ENCODE data around the gene PKP2.

The PKP2 gene

GRCh38 chr12:32839828-32840227 is 56.7 kb downstream of the PKP2 start:
- ChIA-PET CTCF (interaction anchor here (1.4 kb wide), 1 partner anchor 10 kb away, joined by 3 read pairs; no protein-coding TSS in a partner anchor), POLR2A (no interaction called here)
- no peak for DNase-seq (ENCODE audit: extremely low spot score)
- TF ChIP-seq CTCF (IDR thresholded peaks at IDR 0.05; ENCODE audit: control extremely low read depth, extremely low read depth, low read depth, missing control alignments): no peak

GRCh38 chr12:32837974-32838373 is 58.6 kb downstream of the PKP2 start:
- CTCF ChIA-PET: interaction anchor here (1.4 kb wide), 1 partner anchor 49 kb away, joined by 3 read pairs; no protein-coding TSS in a partner anchor

GRCh38 chr12:32836710-32837109 is 59.9 kb downstream of the PKP2 start:
- CTCF ChIA-PET: interaction anchor here (0.8 to 1.4 kb wide), 3 partner anchors 50 to 81 kb away, joined by 3 read pairs; partner anchors contain the start of gene YARS2
- DNase-seq (ENCODE audit: extremely low spot score): no peak
- TF ChIP-seq CTCF (IDR thresholded peaks at IDR 0.05; ENCODE audit: control extremely low read depth, extremely low read depth, low read depth, missing control alignments): no peak
- POLR2A ChIA-PET: no interaction called here

More at GRCh38 chr12:32837974-32838373, 58.6 kb downstream of the PKP2 start:
- no peak for TF ChIP-seq CTCF (IDR thresholded peaks at IDR 0.05; ENCODE audit: control extremely low read depth, extremely low read depth, low read depth, missing control alignments)
- POLR2A ChIA-PET: no interaction called here
- DNase-seq (ENCODE audit: extremely low spot score): no peak

GRCh38 chr12:32834122-32834521 is 62.5 kb downstream of the PKP2 start:
- TF ChIP-seq CTCF (IDR thresholded peaks at IDR 0.05; ENCODE audit: control extremely low read depth, extremely low read depth, low read depth, missing control alignments): no peak

GRCh38 chr12:32828552-32828951 is 68.0 kb downstream of the PKP2 start:
- DNase-seq (ENCODE audit: extremely low spot score): no peak

More at GRCh38 chr12:32834122-32834521, 62.5 kb downstream of the PKP2 start:
- ChIA-PET POLR2A (no interaction called here), CTCF (no interaction called here)
- no peak for DNase-seq (ENCODE audit: extremely low spot score)

GRCh38 chr12:32828120-32828519 is 68.5 kb downstream of the PKP2 start:
- ChIA-PET CTCF (no interaction called here), POLR2A (no interaction called here)
- DNase-seq (ENCODE audit: extremely low spot score): no peak
- no peak for TF ChIP-seq CTCF (IDR thresholded peaks at IDR 0.05; ENCODE audit: control extremely low read depth, extremely low read depth, low read depth, missing control alignments)

More at GRCh38 chr12:32828552-32828951, 68.0 kb downstream of the PKP2 start:
- no peak for TF ChIP-seq CTCF (IDR thresholded peaks at IDR 0.05; ENCODE audit: control extremely low read depth, extremely low read depth, low read depth, missing control alignments)
- CTCF ChIA-PET: no interaction called here
- POLR2A ChIA-PET: no interaction called here
